ENCODE data around the gene AQP4. TPM values are rescaled to one million over a fixed set of nuclear protein-coding genes. Genes with fewer than 3 reads are reported as not detected.

The AQP4 gene
- polyA plus RNA-seq, 1 donor (not counting 4 experiments of a cell fraction or from before 2014, with no cell fraction given): not detected

- Histone ChIP-seq H2AFZ (ENCODE audit: control insufficient read depth, low read length) (no peak overlapping the region), H3K27ac (ENCODE audit: control insufficient read depth, insufficient read depth, low read length) (no peak overlapping the region), H3K79me2 (ENCODE audit: control insufficient read depth, insufficient read depth, low read length) (no peaks in the 10 kb centered on the region), H3K9me1 (ENCODE audit: control insufficient read depth, extremely low read depth, insufficient read depth, low read length) (no peaks in the 10 kb centered on the region), H3K36me3 (ENCODE audit: control insufficient read depth in 2 of 2, extremely low read depth in 1 of 2, insufficient read depth in 2 of 2, low read length in 2 of 2) (no peaks in the 10 kb centered on the region), H3K4me1 (ENCODE audit: control insufficient read depth, extremely low read depth, insufficient read depth, low read length) (no peaks in the 10 kb centered on the region), H3K4me2 (ENCODE audit: control insufficient read depth, extremely low read depth, insufficient read depth, low read depth, low read length) (no peak overlapping the region), H3K27me3 (ENCODE audit: control insufficient read depth, extremely low read depth, insufficient read depth, low read length) (no peaks in the 10 kb centered on the region), H4K20me1 (ENCODE audit: control insufficient read depth, extremely low read depth, insufficient read depth, low read length) (no peaks in the 10 kb centered on the region), H3K9ac (ENCODE audit: control insufficient read depth, extremely low read depth, insufficient read depth, low read length) (no peak overlapping the region), H3K4me3 (ENCODE audit: control insufficient read depth in 2 of 3, extremely low read depth in 1 of 3, insufficient read depth in 2 of 3, low read depth in 1 of 3, low read length in 3 of 3) (no peak overlapping the region), H3K9me3 (ENCODE audit: control insufficient read depth, low read depth, low read length) (no peaks in the 10 kb centered on the region)
- TF ChIP-seq, protein P1, sequence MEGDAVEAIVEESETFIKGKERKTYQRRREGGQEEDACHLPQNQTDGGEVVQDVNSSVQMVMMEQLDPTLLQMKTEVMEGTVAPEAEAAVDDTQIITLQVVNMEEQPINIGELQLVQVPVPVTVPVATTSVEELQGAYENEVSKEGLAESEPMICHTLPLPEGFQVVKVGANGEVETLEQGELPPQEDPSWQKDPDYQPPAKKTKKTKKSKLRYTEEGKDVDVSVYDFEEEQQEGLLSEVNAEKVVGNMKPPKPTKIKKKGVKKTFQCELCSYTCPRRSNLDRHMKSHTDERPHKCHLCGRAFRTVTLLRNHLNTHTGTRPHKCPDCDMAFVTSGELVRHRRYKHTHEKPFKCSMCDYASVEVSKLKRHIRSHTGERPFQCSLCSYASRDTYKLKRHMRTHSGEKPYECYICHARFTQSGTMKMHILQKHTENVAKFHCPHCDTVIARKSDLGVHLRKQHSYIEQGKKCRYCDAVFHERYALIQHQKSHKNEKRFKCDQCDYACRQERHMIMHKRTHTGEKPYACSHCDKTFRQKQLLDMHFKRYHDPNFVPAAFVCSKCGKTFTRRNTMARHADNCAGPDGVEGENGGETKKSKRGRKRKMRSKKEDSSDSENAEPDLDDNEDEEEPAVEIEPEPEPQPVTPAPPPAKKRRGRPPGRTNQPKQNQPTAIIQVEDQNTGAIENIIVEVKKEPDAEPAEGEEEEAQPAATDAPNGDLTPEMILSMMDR (optimal IDR thresholded peaks at IDR 0.05 in 1 of 3, IDR thresholded peaks at IDR 0.05 in 1 of 3, conservative IDR thresholded peaks at IDR 0.05 in 1 of 3; ENCODE audit: extremely low read depth in 1 of 3, insufficient read depth in 2 of 3, low read length in 3 of 3): no peak
- no peak for TF ChIP-seq EZH2 (IDR thresholded peaks at IDR 0.05; ENCODE audit: low read length)
- DNase-seq (ENCODE audit: low read depth, low spot score) (no peak), FAIRE-seq (no peak)
- dilution Hi-C loops (cut with MboI; ENCODE audit: extremely low pct_ligation_motif_present, low sequenced_read_pairs): no loop called here
Observed at GRCh38 chr18:26827581-26827980, 37.9 kb downstream of the AQP4 start.

- Histone ChIP-seq H3K9me1 (ENCODE audit: control insufficient read depth, extremely low read depth, insufficient read depth, low read length) (no peaks in the 10 kb centered on the region), H2AFZ (ENCODE audit: control insufficient read depth, low read length) (no peak overlapping the region), H3K79me2 (ENCODE audit: control insufficient read depth, insufficient read depth, low read length) (no peaks in the 10 kb centered on the region), H3K9me3 (ENCODE audit: control insufficient read depth, low read depth, low read length) (no peaks in the 10 kb centered on the region), H3K9ac (ENCODE audit: control insufficient read depth, extremely low read depth, insufficient read depth, low read length) (no peak overlapping the region), H4K20me1 (ENCODE audit: control insufficient read depth, extremely low read depth, insufficient read depth, low read length) (no peaks in the 10 kb centered on the region), H3K36me3 (ENCODE audit: control insufficient read depth in 2 of 2, extremely low read depth in 1 of 2, insufficient read depth in 2 of 2, low read length in 2 of 2) (no peaks in the 10 kb centered on the region), H3K4me1 (ENCODE audit: control insufficient read depth, extremely low read depth, insufficient read depth, low read length) (no peaks in the 10 kb centered on the region), H3K27ac (ENCODE audit: control insufficient read depth, insufficient read depth, low read length) (no peak overlapping the region), H3K27me3 (ENCODE audit: control insufficient read depth, extremely low read depth, insufficient read depth, low read length) (no peaks in the 10 kb centered on the region), H3K4me2 (ENCODE audit: control insufficient read depth, extremely low read depth, insufficient read depth, low read depth, low read length) (no peak overlapping the region), H3K4me3 (ENCODE audit: control insufficient read depth in 2 of 3, extremely low read depth in 1 of 3, insufficient read depth in 2 of 3, low read depth in 1 of 3, low read length in 3 of 3) (no peak overlapping the region)
- no peak for DNase-seq (ENCODE audit: low read depth, low spot score)
- no peak for FAIRE-seq
- dilution Hi-C loops (cut with MboI; ENCODE audit: extremely low pct_ligation_motif_present, low sequenced_read_pairs): no loop called here
- no peak for TF ChIP-seq EZH2 (IDR thresholded peaks at IDR 0.05; ENCODE audit: low read length)
- TF ChIP-seq, protein P1 (optimal IDR thresholded peaks at IDR 0.05 in 1 of 3, IDR thresholded peaks at IDR 0.05 in 1 of 3, conservative IDR thresholded peaks at IDR 0.05 in 1 of 3; ENCODE audit: extremely low read depth in 1 of 3, insufficient read depth in 2 of 3, low read length in 3 of 3): no peak
Observed at GRCh38 chr18:26826656-26827235, 38.8 kb downstream of the AQP4 start.
